Stimulated activated CD8-positive, alpha-beta memory T cell treated with anti-CD3 and anti-CD28 coated beads, Interleukin-12 subunit alpha, Interleukin-12 subunit beta, amount 100 ng/mL, for 24 hours (primary cell): ENCODE results near the gene CDYL2.
A peak's percentile ranks its signal among the peaks of the same experiment; 100 is the strongest.

Experiments used
- DNase-seq: peaks from one replicate; pipeline ENCODE4 v3.0.0-alpha.2; 2020; ENCODE audit errors: extremely low read depth

The CDYL2 gene

GRCh38 chr16:80596507-80597207 is 207.7 kb downstream of the CDYL2 start:
- DNase-seq, result no peak

GRCh38 chr16:80594756-80595155 is 209.6 kb downstream of the CDYL2 start:
- DNase-seq, result no peak

- DNase-seq, result no peak
Measured at GRCh38 chr16:80592273-80592672, 212.1 kb downstream of the CDYL2 start.

- DNase-seq, result no peak
Measured at GRCh38 chr16:80591071-80591915, 213.1 kb downstream of the CDYL2 start.

GRCh38 chr16:80587071-80587470 is 217.3 kb downstream of the CDYL2 start:
- DNase-seq, result no peak

GRCh38 chr16:80586476-80586875 is 217.9 kb downstream of the CDYL2 start:
- DNase-seq, result no peak

- no peak for DNase-seq
Measured at GRCh38 chr16:80585764-80586163, 218.6 kb downstream of the CDYL2 start.

GRCh38 chr16:80583466-80583865 is 220.9 kb downstream of the CDYL2 start:
- peak; percentile 19 for DNase-seq

GRCh38 chr16:80580109-80580832 is 224.1 kb downstream of the CDYL2 start:
- DNase-seq, result peak; percentile 43

GRCh38 chr16:80577485-80578280 is 226.7 kb downstream of the CDYL2 start:
- no peak for DNase-seq

GRCh38 chr16:80576343-80576912 is 228.0 kb downstream of the CDYL2 start:
- no peak for DNase-seq

GRCh38 chr16:80573700-80574120 is 230.7 kb downstream of the CDYL2 start:
- no peak for DNase-seq

GRCh38 chr16:80570106-80570478 is 234.3 kb downstream of the CDYL2 start:
- no peak for DNase-seq

GRCh38 chr16:80569440-80570105 is 234.8 kb downstream of the CDYL2 start:
- DNase-seq, result peak; percentile 54

GRCh38 chr16:80564394-80564793 is 240.0 kb downstream of the CDYL2 start:
- DNase-seq, result no peak

- no peak for DNase-seq
Measured at GRCh38 chr16:80563066-80563465, 241.3 kb downstream of the CDYL2 start.

GRCh38 chr16:80559369-80559768 is 245.0 kb downstream of the CDYL2 start:
- DNase-seq, result no peak

- DNase-seq, result no peak
Measured at GRCh38 chr16:80557037-80557436, 247.4 kb downstream of the CDYL2 start.

GRCh38 chr16:80556481-80556880 is 247.9 kb downstream of the CDYL2 start:
- DNase-seq, result no peak

- DNase-seq, result no peak
Measured at GRCh38 chr16:80554033-80554432, 250.4 kb downstream of the CDYL2 start.

GRCh38 chr16:80552277-80552676 is 252.1 kb downstream of the CDYL2 start:
- DNase-seq, result no peak
